Testis (tissue), 3 donors: ENCODE data around the gene C11orf68. TPM values are rescaled to one million over a fixed set of nuclear protein-coding genes. Genes with fewer than 3 reads are reported as not detected.

Experiments used
- DNase-seq: peaks from one replicate; pipeline ENCODE4 v3.0.0-alpha.2; 2019
- H3K27ac ChIP-seq, 2 donors: fragments of 200-600 bp; sonication (generic); one replicate each; pipeline ENCODE4 v1.5.1; 2019
- H3K27me3 ChIP-seq: fragments of 200-600 bp; sonication (generic); one replicate; pipeline ENCODE4 v1.5.1; 2019
- H3K36me3 ChIP-seq: fragments of 200-600 bp; sonication (generic); one replicate; pipeline ENCODE4 v1.5.1; 2017; ENCODE audit warnings: low read depth; ENCODE audit errors: missing control alignments
- H3K4me1 ChIP-seq: fragments of 200-600 bp; sonication (generic); one replicate; pipeline ENCODE4 v1.5.1; 2019
- H3K4me3 ChIP-seq, 2 donors: fragments of 200-600 bp; sonication (generic); one replicate each; pipeline ENCODE4 v1.5.1; 2017 to 2019
- H3K9me3 ChIP-seq: fragments of 200-600 bp; sonication (generic); one replicate; pipeline ENCODE4 v1.5.1; 2017
- POLR2A ChIP-seq: fragments of 450-650 bp; IDR thresholded peaks from one replicate; pipeline ENCODE4 v1.6.1; 2017; ENCODE audit warnings: antibody characterized with exemption, mild to moderate bottlenecking, moderate library complexity
- WGBS, 2 donors: methylation state at CpG; one replicate each; pipeline ENCODE4 v1.1.5; 2018; 5-methylcytosine and 5-hydroxymethylcytosine counted together
- intact Hi-C: fragments of 100-400 bp; cut with DNase I; formaldehyde crosslinking; loops from one replicate; pipeline ENCODE4 v1.15.1; 2023; ENCODE audit warnings: low total_unique reads
- polyA plus RNA-seq: library from polyadenylated mRNA; stranded (reverse); fragments of 350-450 nt; fragmentation: Illumina TruSeq; extraction: RNeasy Lipid Tissue Mini Kit (QIAGEN cat#74804); gene quantifications from one replicate; pipeline ENCODE4 v1.2.3, GENCODE V29; 2014; ENCODE audit warnings: low read depth, low replicate concordance; ENCODE audit not compliant: insufficient read depth
- total RNA-seq, 2 donors: library from RNA; depleted of rRNA; stranded (reverse); fragments of >200 nt; gene quantifications; one replicate each; pipeline ENCODE4 v1.2.3, GENCODE V29; 2016
- TF ChIP-seq, protein P1 (sequence below), 3 experiments: fragments of 450-650 bp in 2 of 3; fragments of 200-600 bp in 1 of 3; sonication (generic) in 1 of 3; IDR thresholded peaks; one replicate each; pipeline ENCODE4 v1.5.1; 2016 to 2019; ENCODE audit warnings: antibody characterized with exemption in 3 of 3, mild to moderate bottlenecking in 2 of 3, moderate library complexity in 1 of 3

The C11orf68 gene
- total and polyA plus RNA-seq, 3 donors from 2014 or later = 54.4 to 89.2 (median 54.8) TPM

DNA sequence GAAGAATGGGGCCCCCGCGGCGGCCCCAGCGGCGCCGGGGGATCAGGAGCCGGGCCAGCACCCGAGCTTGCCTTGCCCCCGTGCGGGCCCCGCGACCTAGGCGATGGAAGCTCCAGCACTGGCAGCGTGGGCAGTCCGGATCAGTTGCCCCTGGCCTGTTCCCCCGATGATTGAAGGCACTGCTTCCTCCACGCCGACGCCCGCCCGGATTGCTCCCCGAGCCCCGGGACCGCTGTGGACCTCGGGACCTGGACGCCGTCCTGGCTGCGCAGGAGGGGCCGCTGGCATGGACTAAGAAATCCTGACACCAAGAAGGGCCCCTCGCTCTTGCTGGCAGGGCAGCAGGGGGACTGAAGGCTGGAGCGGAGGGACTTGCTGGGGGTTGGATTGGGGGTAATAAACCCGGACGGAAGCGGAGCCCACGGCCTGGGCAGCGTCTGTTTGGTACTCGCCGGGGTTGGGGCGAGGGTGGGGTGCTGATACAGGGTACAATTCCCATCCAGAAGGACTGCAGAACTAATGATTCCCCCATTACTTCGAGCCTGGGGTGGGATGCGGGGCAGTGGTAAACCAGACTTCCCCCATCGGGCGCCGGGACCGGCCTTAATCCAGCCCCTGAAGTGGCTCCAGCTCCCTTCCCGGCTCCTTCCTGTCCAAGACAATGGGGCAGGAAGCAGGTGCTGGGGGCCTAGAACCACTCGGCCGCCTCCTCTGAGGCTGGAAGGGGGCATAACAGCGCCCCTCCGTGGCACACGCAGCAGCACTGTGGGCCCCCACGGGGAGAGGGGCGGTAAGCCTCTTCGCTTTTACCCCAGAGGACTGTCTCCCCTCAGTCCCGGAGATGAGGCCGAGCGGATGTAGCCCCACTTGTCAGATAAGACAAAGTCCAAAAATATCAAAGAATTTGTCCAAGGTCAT lies 27.4 kb downstream of the C11orf68 start:
- peak; percentile 49 for DNase-seq
- H3K4me1 ChIP-seq = peaks cover 44% of the 10 kb centered on the region
- peak overlapping the region; percentile 65 to 97 for H3K27ac ChIP-seq

DNA sequence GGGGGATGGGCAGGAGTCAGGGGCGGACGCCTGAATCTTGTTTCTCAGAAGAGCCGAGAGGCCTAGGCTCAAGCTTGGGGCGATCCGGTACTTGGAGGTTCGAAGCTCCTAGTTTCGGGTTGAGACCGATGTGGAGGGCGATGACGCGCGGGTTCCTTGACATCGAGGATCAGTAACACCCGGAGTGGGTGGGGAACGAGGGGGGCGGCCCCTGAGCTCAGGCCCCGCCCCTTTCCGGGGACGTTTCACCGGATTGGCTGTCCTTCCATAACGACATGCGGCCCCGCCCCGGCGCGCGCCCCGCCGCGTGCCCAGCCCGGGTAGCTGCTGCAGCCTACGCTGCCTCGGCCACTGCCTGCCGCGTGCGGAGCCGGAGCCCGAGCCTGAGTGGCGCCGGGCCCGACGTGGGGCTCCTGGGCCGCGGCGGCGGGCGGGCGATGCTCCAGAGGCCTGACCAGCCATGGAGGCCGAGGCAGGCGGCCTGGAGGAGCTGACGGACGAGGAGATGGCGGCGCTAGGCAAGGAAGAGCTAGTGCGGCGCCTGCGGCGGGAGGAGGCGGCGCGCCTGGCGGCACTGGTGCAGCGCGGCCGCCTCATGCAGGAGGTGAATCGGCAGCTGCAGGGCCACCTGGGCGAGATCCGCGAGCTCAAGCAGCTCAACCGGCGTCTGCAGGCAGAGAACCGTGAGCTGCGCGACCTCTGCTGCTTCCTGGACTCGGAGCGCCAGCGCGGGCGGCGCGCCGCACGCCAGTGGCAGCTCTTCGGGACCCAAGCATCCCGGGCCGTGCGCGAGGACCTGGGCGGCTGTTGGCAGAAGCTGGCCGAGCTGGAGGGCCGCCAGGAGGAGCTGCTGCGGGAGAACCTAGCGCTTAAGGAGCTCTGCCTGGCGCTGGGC lies 28.3 kb downstream of the C11orf68 start, which contains the start of gene CCDC85B:
Gene CCDC85B, plus strand, starts transcription at position 350 of the 895 bp plus-strand sequence. Its CDS starts 111 bp downstream, at position 461.
- TF ChIP-seq POLR2A = peak; percentile 78
- TF ChIP-seq, protein P1, sequence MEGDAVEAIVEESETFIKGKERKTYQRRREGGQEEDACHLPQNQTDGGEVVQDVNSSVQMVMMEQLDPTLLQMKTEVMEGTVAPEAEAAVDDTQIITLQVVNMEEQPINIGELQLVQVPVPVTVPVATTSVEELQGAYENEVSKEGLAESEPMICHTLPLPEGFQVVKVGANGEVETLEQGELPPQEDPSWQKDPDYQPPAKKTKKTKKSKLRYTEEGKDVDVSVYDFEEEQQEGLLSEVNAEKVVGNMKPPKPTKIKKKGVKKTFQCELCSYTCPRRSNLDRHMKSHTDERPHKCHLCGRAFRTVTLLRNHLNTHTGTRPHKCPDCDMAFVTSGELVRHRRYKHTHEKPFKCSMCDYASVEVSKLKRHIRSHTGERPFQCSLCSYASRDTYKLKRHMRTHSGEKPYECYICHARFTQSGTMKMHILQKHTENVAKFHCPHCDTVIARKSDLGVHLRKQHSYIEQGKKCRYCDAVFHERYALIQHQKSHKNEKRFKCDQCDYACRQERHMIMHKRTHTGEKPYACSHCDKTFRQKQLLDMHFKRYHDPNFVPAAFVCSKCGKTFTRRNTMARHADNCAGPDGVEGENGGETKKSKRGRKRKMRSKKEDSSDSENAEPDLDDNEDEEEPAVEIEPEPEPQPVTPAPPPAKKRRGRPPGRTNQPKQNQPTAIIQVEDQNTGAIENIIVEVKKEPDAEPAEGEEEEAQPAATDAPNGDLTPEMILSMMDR (IDR thresholded peaks at IDR 0.05) = peak in 1 of 3 experiments; percentile 24
- peak; percentile 99 for DNase-seq
- H3K36me3 ChIP-seq = no peaks in the 10 kb centered on the region
- intact Hi-C loops = no loop called here
- H3K4me3 ChIP-seq = peak within 1 kb of the TSS; percentile 75 to 86
- no peaks in the 10 kb centered on the region for H3K27me3 ChIP-seq
- H3K9me3 ChIP-seq = no peaks in the 10 kb centered on the region
- peaks cover 44% of the 10 kb centered on the region for H3K4me1 ChIP-seq
- 0 to 1% methylated on average over 9 to 81 of the region's 94 CpGs for WGBS, 2 donors
- H3K27ac ChIP-seq = peak within 1 kb of the TSS; percentile 91 to 97

More for the DNA sequence above, 27.4 kb downstream of the C11orf68 start:
- intact Hi-C loops = no loop called here
- WGBS, 2 donors = 1% methylated on average over 38 to 51 of the region's 57 CpGs
- no peak for TF ChIP-seq POLR2A
- Histone ChIP-seq H3K4me3 (peak overlapping the region; percentile 75 to 86), H3K9me3 (no peaks in the 10 kb centered on the region), H3K36me3 (no peaks in the 10 kb centered on the region), H3K27me3 (no peaks in the 10 kb centered on the region)

DNA sequence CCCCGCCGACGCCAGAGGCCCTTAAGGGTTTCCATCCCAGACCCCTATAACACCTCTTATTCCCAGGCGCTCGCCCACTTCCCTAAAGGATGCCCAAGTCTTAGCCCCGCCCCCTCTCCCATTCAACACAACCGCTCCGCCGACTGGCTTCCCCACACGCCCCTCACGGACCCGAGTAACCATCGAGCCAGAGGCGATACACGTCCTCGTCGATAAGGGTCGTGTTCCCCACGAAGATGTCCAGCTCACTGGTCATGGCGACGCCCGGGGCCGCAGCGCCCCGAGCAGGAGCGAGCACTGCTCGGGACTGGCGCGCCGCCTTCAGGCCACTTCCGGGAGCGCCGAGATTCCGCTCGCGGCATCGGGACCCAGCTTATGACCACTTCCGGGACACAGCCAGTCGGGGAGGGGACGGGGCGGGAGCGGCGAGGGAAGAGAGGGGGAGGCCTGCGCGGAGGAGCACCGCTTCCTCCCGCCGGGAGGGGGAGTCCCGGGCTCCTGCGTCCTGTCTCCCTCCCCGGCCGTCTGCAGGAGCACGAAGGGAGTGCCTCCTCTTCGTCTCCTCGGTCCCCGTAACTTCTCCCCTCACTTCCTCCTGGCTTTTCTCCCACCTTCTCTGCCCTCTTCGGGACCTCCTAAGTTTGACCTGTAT lies 30.6 kb downstream of the C11orf68 start, which contains the start of gene FIBP:
Gene FIBP, minus strand, starts transcription at position 309 of the 652 bp plus-strand sequence. Its CDS starts 53 bp downstream, at position 256.
- TF ChIP-seq, protein P1 (IDR thresholded peaks at IDR 0.05) = peak; percentile 74 to 93 (median 89)
- TF ChIP-seq POLR2A = peak; percentile 67
- intact Hi-C loops = loop anchor here (10.0 kb wide), 1 partner anchor 97 kb away; no protein-coding TSS in a partner anchor
- H3K27me3 ChIP-seq = no peaks in the 10 kb centered on the region
- peaks cover 38% of the 10 kb centered on the region for H3K4me1 ChIP-seq
- H3K4me3 ChIP-seq = peak within 1 kb of the TSS; percentile 73 to 83
- H3K36me3 ChIP-seq = no peaks in the 10 kb centered on the region
- WGBS, 2 donors = 1% methylated on average over 21 to 57 of the region's 57 CpGs
- DNase-seq = peak; percentile 97
- H3K27ac ChIP-seq = peak within 1 kb of the TSS; percentile 91 to 97
- H3K9me3 ChIP-seq = no peaks in the 10 kb centered on the region

DNA sequence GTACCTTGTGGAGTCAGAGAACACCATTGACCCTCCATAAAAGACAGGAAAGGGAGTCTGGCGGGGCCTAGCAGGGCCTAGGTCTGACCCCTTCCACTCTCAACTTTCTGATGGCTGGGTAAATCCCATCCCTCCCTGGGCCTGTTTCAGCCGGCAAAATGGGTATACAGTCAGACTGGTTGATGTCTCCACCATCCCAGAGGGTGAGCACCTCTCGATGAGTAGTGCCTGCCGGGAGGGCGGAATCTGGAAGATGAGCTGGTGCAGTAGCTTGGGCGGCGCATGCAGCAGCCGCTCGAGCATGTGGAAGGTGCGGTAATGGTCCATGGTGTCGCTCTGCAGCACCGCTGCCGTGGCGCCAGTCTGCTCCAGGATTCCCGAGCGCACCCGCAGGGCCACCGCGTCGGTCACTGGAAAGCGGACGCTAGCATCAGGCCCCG lies 31.1 kb downstream of the C11orf68 start:
- Histone ChIP-seq H3K36me3 (no peaks in the 10 kb centered on the region), H3K4me1 (peaks cover 33% of the 10 kb centered on the region), H3K27me3 (no peaks in the 10 kb centered on the region), H3K27ac (peak overlapping the region; percentile 91 to 97), H3K4me3 (peak overlapping the region; percentile 73 to 83), H3K9me3 (no peaks in the 10 kb centered on the region)
- intact Hi-C loops = loop anchor here (10.0 kb wide), 1 partner anchor 97 kb away; no protein-coding TSS in a partner anchor
- WGBS, 2 donors = 2 to 7% methylated on average over 10 to 23 of the region's 23 CpGs
- no peak for DNase-seq
- TF ChIP-seq, protein P1 (IDR thresholded peaks at IDR 0.05) = no peak
- TF ChIP-seq POLR2A = no peak
